Duodenal mucosa (tissue), 2 donors: ENCODE data around the gene CPA3.

ENCODE experiments used
- H3K27ac ChIP-seq: one replicate; pipeline ENCODE4 v1.7.0; 2013; ENCODE audit warnings: low read depth, low read length
- H3K27me3 ChIP-seq, 2 donors: one replicate each; pipeline ENCODE4 v1.7.0; 2013; ENCODE audit warnings: low read length in 2 of 2, control low read depth in 1 of 2; ENCODE audit not compliant: insufficient read depth in 2 of 2, control insufficient read depth in 1 of 2
- H3K36me3 ChIP-seq, 2 donors: one replicate each; pipeline ENCODE4 v1.7.0; 2013; ENCODE audit warnings: low read length in 2 of 2, control low read depth in 1 of 2; ENCODE audit not compliant: insufficient read depth in 2 of 2, control insufficient read depth in 1 of 2
- H3K4me1 ChIP-seq, 2 donors: one replicate each; pipeline ENCODE4 v1.7.0; 2013; ENCODE audit warnings: low read length in 2 of 2, control low read depth in 1 of 2; ENCODE audit not compliant: insufficient read depth in 2 of 2, control insufficient read depth in 1 of 2
- H3K4me3 ChIP-seq, 2 donors: one replicate each; pipeline ENCODE4 v1.7.0; 2013; ENCODE audit warnings: low read length in 2 of 2, low read depth in 1 of 2
- H3K9ac ChIP-seq, 2 donors: one replicate each; pipeline ENCODE4 v1.7.0; 2013; ENCODE audit warnings: low read length in 2 of 2, low read depth in 1 of 2
- H3K9me3 ChIP-seq, 2 donors: one replicate each; pipeline ENCODE4 v1.7.0; 2013; ENCODE audit warnings: low read length in 2 of 2, control low read depth in 1 of 2; ENCODE audit not compliant: control insufficient read depth in 1 of 2

CPA3 gene

GRCh38 chr3:148911173-148911572 is 46.1 kb downstream of the CPA3 start:
- H3K4me3 ChIP-seq = no peak overlapping the region
- H3K9me3 ChIP-seq = no peaks in the 10 kb centered on the region
- H3K36me3 ChIP-seq = no peaks in the 10 kb centered on the region
- no peaks in the 10 kb centered on the region for H3K4me1 ChIP-seq
- no peak overlapping the region for H3K9ac ChIP-seq
- no peaks in the 10 kb centered on the region for H3K27me3 ChIP-seq
- H3K27ac ChIP-seq = no peak overlapping the region

GRCh38 chr3:148911592-148911991 is 46.5 kb downstream of the CPA3 start:
- Histone ChIP-seq H3K4me3 (no peak overlapping the region), H3K9ac (no peak overlapping the region), H3K27me3 (no peaks in the 10 kb centered on the region), H3K36me3 (no peaks in the 10 kb centered on the region), H3K9me3 (no peaks in the 10 kb centered on the region), H3K27ac (no peak overlapping the region), H3K4me1 (no peaks in the 10 kb centered on the region)

GRCh38 chr3:148914936-148915690 is 50.0 kb downstream of the CPA3 start:
- H3K9ac ChIP-seq = no peak overlapping the region

GRCh38 chr3:148916132-148916531 is 51.0 kb downstream of the CPA3 start:
- H3K4me3 ChIP-seq = no peak overlapping the region
- H3K4me1 ChIP-seq = no peaks in the 10 kb centered on the region
- H3K36me3 ChIP-seq = no peaks in the 10 kb centered on the region
- no peaks in the 10 kb centered on the region for H3K9me3 ChIP-seq
- no peak overlapping the region for H3K27ac ChIP-seq
- H3K9ac ChIP-seq = no peak overlapping the region
- no peaks in the 10 kb centered on the region for H3K27me3 ChIP-seq

More at GRCh38 chr3:148914936-148915690, 50.0 kb downstream of the CPA3 start:
- H3K9me3 ChIP-seq = no peaks in the 10 kb centered on the region
- no peak overlapping the region for H3K4me3 ChIP-seq
- H3K27ac ChIP-seq = no peak overlapping the region
- no peaks in the 10 kb centered on the region for H3K36me3 ChIP-seq
- H3K4me1 ChIP-seq = no peaks in the 10 kb centered on the region
- H3K27me3 ChIP-seq = no peaks in the 10 kb centered on the region

GRCh38 chr3:148922467-148922866 is 57.4 kb downstream of the CPA3 start:
- H3K27me3 ChIP-seq = no peaks in the 10 kb centered on the region
- no peaks in the 10 kb centered on the region for H3K36me3 ChIP-seq
- H3K4me1 ChIP-seq = no peaks in the 10 kb centered on the region
- H3K9me3 ChIP-seq = no peaks in the 10 kb centered on the region
- no peak overlapping the region for H3K9ac ChIP-seq
- no peak overlapping the region for H3K27ac ChIP-seq
- no peak overlapping the region for H3K4me3 ChIP-seq

- Histone ChIP-seq H3K9ac (no peak overlapping the region), H3K27ac (no peak overlapping the region), H3K36me3 (no peaks in the 10 kb centered on the region), H3K27me3 (no peaks in the 10 kb centered on the region), H3K4me1 (no peaks in the 10 kb centered on the region), H3K4me3 (no peak overlapping the region), H3K9me3 (no peaks in the 10 kb centered on the region)
These were observed 58.5 kb downstream of the CPA3 start for GRCh38 chr3:148923592-148923991.

- no peak overlapping the region for H3K9ac ChIP-seq
- no peak overlapping the region for H3K27ac ChIP-seq
- no peaks in the 10 kb centered on the region for H3K9me3 ChIP-seq
- H3K36me3 ChIP-seq = no peaks in the 10 kb centered on the region
- H3K4me1 ChIP-seq = no peaks in the 10 kb centered on the region
- H3K4me3 ChIP-seq = no peak overlapping the region
- H3K27me3 ChIP-seq = no peaks in the 10 kb centered on the region
These were observed 59.5 kb downstream of the CPA3 start for GRCh38 chr3:148924562-148924961.

GRCh38 chr3:148925845-148926244 is 60.7 kb downstream of the CPA3 start:
- Histone ChIP-seq H3K9me3 (no peaks in the 10 kb centered on the region), H3K9ac (no peak overlapping the region), H3K4me1 (no peaks in the 10 kb centered on the region), H3K4me3 (no peak overlapping the region), H3K27ac (no peak overlapping the region), H3K27me3 (no peaks in the 10 kb centered on the region), H3K36me3 (no peaks in the 10 kb centered on the region)

GRCh38 chr3:148930752-148931151 is 65.7 kb downstream of the CPA3 start:
- no peaks in the 10 kb centered on the region for H3K36me3 ChIP-seq
- no peaks in the 10 kb centered on the region for H3K27me3 ChIP-seq
- no peak overlapping the region for H3K27ac ChIP-seq
- H3K4me1 ChIP-seq = no peaks in the 10 kb centered on the region
- H3K9ac ChIP-seq = no peak overlapping the region
- H3K4me3 ChIP-seq = no peak overlapping the region
- H3K9me3 ChIP-seq = no peaks in the 10 kb centered on the region

- Histone ChIP-seq H3K4me1 (no peaks in the 10 kb centered on the region), H3K27ac (no peak overlapping the region), H3K4me3 (no peak overlapping the region), H3K9me3 (no peaks in the 10 kb centered on the region), H3K27me3 (no peaks in the 10 kb centered on the region), H3K9ac (no peak overlapping the region), H3K36me3 (no peaks in the 10 kb centered on the region)
These were observed 66.5 kb downstream of the CPA3 start for GRCh38 chr3:148931574-148931973.
